Activated T-cell treated with anti-CD3 and anti-CD28 coated beads for 48 hours (primary cell): ENCODE measurements around the gene TBXAS1.

Experiments
- DNase-seq: peaks from one replicate; pipeline ENCODE4 v3.0.0-alpha.2; 2020; ENCODE audit warnings: low read depth

TBXAS1 gene

GRCh38 chr7:140025241-140025640 lies 196.2 kb downstream of the TBXAS1 start:
- DNase-seq = no peak

- no peak for DNase-seq
These were observed 196.9 kb downstream of the TBXAS1 start for GRCh38 chr7:140025814-140026433.

GRCh38 chr7:140026935-140027334 lies 197.9 kb downstream of the TBXAS1 start:
- DNase-seq = no peak

GRCh38 chr7:140027858-140028257 lies 198.8 kb downstream of the TBXAS1 start:
- DNase-seq = no peak

- no peak for DNase-seq
These were observed 199.2 kb downstream of the TBXAS1 start for GRCh38 chr7:140028311-140028710.

- no peak for DNase-seq
These were observed 200.0 kb downstream of the TBXAS1 start for GRCh38 chr7:140029072-140029471.

- no peak for DNase-seq
These were observed 202.3 kb downstream of the TBXAS1 start for GRCh38 chr7:140031364-140031763.

- DNase-seq = no peak
These were observed 204.0 kb downstream of the TBXAS1 start for GRCh38 chr7:140033036-140033435.

GRCh38 chr7:140033779-140034363 lies 204.8 kb downstream of the TBXAS1 start:
- no peak for DNase-seq

GRCh38 chr7:140034421-140034820 lies 205.4 kb downstream of the TBXAS1 start:
- DNase-seq = no peak

GRCh38 chr7:140035400-140036223 lies 206.5 kb downstream of the TBXAS1 start:
- DNase-seq = no peak

GRCh38 chr7:140036224-140036962 lies 207.3 kb downstream of the TBXAS1 start:
- DNase-seq = no peak

GRCh38 chr7:140039066-140039465 lies 210.0 kb downstream of the TBXAS1 start:
- no peak for DNase-seq

GRCh38 chr7:140039896-140040295 lies 210.8 kb downstream of the TBXAS1 start:
- DNase-seq = no peak

GRCh38 chr7:140041659-140042385 lies 212.8 kb downstream of the TBXAS1 start:
- DNase-seq = no peak

GRCh38 chr7:140042386-140042670 lies 213.3 kb downstream of the TBXAS1 start:
- no peak for DNase-seq

GRCh38 chr7:140044251-140044650 lies 215.2 kb downstream of the TBXAS1 start:
- DNase-seq = no peak

- DNase-seq = no peak
These were observed 216.6 kb downstream of the TBXAS1 start for GRCh38 chr7:140045697-140046096.

- no peak for DNase-seq
These were observed 218.1 kb downstream of the TBXAS1 start for GRCh38 chr7:140047197-140047596.

- no peak for DNase-seq
These were observed 219.1 kb downstream of the TBXAS1 start for GRCh38 chr7:140048138-140048537.

GRCh38 chr7:140048989-140049338 lies 219.9 kb downstream of the TBXAS1 start:
- no peak for DNase-seq

GRCh38 chr7:140049339-140050024 lies 220.4 kb downstream of the TBXAS1 start:
- DNase-seq = no peak
